Inflammatory macrophage treated with lipopolysaccharide for 1 hour (primary cell): ENCODE data around the gene RPH3AL.
A peak's percentile ranks its signal among the peaks of the same experiment; 100 is the strongest.
"Not testable (repeated sequence)": the region's sequence is repeated elsewhere in the genome, so short reads cannot be mapped to it uniquely, and the experiment has no call there.

ENCODE experiments used
- DNase-seq, 2 donors: peaks; one replicate each; pipeline ENCODE4 v3.0.0-alpha.2; 2020 to 2022

RPH3AL gene

DNA sequence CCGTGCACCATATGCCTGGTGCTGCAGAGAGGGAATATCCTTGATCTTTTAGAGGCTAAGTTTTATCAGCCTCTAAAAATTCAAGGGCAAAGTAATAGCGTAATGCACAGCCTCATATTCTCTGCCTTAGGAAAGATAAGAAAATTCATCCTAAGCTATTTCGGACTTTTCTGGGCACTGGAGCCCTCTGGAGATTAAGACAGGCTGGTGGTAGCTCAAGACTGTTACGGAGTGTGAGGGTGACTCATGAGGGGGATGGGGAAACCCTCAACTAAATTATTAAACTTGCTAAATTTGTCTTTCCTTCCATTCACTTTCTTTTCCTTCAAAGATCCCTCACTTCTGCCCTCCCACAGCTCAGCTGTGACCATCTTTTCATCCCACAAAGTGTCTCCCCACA is 73.3 kb downstream of the RPH3AL start:
- DNase-seq: no peak

DNA sequence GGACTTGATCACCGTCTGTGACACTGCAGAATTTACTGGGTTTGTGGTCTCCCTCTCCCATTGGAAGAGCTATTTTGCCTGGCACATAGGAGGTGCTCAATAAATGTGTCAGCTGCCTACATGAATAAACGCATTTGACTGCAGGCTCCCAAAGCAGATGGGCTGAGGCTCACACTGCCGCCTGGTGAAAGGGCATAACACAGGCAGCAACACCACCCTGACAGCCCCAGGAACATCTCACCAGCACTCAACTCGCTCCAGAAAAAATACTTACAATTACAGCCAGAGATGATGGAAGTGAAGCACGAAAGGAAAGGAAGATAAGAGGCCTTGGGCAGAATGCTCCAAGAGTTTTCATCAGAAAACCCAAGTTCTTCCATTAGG is 73.9 kb downstream of the RPH3AL start:
- DNase-seq: no peak

DNA sequence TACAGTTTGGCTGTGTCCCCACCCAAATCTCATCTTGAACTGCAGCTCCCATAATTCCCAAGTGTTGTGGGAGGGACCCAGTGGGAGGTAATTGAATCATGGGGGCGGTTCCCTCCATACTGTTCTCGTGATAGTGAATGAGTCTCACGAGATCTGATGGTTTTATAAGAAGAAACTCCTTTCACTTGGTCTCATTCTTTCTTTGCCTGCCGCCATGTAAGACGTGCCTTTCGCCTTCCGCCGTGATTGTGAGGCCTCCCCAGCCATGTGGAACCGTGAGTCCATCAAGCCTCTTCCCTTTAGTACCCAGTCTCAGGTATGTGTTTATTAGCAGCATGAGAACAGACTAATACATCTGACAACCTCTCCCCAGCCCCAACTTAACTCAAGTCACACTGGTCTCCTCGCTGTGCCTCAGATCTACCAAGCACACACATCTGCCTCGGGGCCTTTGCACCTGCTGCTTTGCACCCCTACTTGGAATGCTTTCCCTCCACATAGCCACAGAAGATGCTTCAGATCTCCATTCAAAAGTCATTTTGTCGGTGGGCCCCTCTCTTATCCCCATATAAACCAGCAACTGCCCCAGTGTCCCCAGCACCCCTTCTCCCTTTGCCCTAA is 74.4 kb downstream of the RPH3AL start:
- no peak for DNase-seq

DNA sequence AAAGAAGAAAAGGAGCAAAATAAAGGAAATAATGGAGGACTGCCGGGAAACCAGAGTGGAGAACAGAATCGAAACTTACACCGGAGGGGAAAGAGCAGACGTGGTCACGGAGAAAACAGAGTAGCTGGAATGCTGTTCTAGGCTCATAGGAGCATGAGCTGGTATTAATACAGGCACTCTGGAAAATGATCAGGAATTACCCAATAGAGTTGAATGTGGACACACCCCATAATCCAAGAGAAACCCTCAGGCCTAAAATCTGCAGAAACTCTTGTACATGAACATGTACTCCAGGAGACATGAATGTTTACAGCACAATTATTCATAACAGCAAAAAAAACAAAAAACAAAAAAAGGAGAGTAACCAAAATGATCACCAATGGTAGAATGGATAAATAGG is 77.7 kb downstream of the RPH3AL start:
- DNase-seq: no peak

DNA sequence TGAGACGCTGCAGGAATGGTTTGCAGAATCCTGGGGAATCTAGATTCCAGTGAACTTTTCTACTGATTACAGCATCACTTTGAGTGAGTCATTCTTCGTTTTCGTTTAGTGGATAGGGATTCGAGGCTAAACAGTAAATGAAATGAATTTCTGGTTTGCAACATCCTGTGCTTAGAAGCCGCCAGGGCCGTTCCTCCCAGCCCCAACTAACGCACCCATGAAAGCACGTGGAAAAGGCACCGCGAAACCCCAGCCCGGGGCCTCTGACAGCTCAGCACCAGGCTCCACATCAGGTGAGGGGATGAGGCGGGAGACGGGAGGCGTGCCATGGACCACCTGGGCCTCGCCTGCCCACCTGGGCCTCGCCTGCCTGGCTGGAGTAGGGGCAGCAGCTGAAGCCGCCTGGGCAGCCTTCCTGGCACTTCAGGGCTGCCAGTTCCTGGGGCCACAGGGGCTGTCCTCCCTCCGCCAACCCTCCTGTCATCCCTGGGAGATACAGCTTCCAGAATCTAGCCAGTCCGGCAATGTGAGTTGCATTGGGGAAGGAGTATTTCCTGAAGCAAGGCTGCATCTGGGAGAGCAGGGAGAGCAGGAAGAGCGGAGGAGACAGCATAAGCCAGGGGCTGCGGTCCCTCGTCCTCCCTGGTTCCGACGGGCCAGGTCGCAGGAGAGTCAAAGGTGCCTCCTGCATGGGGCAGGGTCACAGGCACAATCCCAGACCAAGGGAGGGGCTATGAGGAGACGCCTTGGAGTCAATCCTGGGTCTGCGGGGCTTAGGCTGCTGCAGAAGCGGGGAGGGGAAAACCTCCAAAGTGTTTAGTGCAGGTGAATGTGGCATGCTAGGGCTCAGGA is 78.4 kb downstream of the RPH3AL start:
- no peak for DNase-seq

DNA sequence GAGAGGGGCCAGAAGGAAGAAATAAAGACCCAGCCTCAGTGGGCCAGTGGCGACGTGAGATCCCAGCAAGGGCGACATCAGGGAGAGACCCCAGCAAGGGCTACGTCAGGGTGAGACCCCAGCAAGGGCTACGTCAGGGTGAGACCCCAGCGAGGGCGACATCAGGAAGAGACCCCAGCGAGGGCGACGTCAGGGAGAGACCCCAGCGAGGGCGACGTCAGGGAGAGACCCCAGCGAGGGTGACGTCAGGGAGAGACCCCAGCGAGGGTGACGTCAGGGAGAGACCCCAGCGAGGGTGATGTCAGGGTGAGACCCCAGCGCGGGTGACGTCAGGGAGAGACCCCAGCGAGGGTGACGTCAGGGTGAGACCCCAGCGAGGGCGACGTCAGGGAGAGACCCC is 79.8 kb downstream of the RPH3AL start:
- DNase-seq: not testable (repeated sequence)

DNA sequence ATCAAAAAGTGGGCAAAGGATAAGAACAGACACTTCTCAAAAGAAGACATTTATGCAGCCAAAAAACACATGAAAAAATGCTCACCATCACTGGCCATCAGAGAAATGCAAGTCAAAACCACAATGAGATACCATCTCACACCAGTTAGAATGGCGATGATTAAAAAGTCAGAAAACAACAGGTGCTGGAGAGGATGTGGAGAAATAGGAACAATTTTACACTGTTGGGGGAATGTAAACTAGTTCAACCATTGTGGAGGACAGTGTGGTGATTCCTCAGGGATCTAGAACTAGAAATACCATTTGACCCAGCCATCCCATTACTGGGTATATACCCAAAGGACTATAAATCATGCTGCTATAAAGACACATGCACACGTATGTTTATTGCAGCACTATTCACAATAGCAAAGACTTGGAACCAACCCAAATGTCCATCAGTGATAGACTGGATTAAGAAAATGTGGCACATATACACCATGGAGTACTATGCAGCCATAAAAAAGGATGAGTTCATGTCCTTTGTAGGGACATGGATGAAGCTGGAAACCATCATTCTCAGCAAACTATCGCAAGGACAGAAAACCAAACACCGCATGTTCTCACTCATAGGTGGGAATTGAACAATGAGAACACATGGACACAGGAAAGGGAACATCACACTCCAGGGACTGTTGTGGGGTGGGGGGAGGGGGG is 80.5 kb downstream of the RPH3AL start:
- not testable (repeated sequence) for DNase-seq

DNA sequence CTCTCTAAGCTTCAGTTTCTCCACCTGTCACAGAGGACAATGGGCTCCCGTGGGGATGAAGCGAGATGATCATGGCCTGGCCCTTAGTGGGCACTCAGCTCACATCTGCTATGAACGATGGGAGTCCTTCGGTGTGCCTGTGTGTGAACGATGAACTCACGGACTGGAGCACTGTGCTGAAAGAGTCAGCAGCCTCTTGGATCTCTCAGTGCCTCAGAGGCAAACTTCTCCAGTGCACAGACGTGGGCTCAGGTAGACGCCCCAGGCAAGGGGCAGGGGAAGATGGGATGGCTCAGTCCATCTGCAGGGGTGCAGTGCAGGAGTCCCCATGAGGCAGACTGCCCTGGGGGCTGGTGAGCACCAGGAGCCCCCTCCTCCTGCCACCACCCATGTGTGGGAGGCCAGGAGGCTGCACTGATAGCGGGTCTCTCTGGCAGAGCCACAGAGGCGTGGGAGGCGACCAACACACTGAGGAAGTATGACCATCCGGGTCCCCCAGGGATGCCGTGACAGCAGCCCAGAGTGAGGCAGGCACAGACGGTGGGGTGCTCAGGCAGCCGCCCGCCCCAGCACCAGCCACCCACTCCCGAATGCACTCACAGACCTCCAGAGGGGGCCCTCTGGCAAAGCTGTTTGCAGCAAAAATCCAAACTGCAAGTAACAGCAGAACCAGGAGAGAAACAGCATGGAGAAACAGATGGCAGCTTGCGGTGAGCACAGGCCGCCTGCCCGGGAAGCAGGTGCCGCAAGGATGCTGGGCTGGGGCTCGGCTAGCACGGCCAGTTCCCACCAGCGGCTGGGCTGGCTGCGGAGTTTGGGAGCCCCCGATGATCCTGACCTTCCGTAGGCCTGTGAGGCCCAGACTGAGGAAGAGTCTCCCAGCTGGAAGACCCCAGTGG is 82.7 kb downstream of the RPH3AL start:
- no peak for DNase-seq

DNA sequence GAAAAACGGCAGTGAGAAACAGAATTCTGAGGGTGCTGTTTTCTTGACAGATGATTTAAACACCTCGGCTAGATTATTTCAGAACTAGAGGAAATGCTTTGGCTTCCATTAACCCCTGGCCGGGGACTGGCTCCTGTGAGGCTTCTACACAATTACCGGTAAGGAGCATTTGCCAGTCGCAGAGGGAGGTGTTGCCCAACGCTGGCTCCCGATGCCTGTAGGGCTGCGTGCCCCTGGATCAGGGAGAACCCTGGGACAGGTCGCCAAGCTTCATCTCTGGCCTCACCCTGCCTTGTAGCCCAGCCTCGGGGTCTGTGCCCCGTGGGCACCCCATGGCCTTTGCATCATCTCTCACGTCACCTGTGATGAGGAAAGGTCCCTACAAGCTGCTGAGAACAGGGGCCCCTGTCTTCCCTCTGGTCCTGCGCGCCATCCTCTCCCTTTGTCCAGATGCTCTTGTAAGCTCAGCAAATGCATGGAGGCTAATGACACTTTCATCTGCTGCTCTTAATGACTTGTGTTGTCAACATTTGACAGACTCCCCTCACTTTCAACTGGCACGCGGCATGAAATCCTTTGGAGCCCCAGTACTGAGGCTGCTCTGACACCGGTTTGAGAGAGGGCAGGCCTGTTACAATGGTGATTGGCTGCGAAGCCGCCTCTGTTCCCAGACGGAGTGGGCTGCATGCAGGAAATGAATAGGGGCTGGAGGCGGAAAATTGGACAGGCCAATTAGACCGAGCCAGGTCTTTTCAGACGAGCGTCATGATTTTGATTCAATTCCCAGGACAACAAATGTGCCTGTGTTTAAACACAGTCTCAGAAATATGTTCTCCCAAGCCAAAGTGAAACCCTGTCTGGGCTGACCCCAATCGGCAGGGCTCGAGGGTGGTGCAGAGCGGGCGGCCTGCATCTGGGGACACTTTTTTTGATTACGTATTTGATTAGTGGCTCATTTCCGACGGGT is 85.6 kb downstream of the RPH3AL start:
- DNase-seq: no peak

DNA sequence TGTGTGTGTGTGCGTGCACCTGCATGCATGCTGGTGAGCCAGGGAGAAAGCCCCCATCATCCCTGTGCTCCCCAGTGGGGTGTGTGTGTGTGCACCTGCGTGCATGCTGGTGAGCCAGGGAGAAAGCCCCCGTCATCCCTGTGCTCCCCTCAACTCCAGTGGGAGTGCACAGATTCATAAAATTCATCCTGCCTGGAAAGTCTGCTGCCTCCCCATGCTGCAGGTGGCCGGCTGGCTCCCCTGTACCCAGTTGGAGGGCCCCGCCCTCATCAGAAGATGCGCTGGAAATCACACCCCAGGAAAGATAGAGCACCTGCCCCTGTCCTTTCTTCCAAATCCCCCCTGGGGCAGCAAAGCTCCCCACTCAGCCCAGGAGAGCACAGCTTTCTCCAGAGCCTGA is 86.4 kb downstream of the RPH3AL start:
- no peak for DNase-seq

DNA sequence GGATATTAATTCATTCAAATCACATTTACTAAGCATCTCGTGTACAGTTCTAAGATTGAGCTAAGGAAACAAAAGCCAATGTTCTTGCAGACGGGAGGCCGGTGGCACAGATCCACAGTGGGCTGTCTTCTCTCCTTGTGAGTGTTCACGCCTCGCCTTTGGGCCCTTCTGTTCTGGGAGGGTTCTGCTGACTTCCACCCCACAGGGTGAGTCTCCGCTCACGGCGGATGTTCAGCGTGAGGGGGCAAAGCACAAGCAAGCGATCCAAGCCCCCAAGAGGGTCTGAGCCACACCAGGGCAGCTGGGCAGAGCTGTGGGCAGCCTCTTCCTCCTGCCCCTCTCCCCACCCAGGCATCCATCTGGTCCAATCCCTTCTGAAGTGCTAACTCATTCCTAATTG is 86.9 kb downstream of the RPH3AL start:
- no peak for DNase-seq

DNA sequence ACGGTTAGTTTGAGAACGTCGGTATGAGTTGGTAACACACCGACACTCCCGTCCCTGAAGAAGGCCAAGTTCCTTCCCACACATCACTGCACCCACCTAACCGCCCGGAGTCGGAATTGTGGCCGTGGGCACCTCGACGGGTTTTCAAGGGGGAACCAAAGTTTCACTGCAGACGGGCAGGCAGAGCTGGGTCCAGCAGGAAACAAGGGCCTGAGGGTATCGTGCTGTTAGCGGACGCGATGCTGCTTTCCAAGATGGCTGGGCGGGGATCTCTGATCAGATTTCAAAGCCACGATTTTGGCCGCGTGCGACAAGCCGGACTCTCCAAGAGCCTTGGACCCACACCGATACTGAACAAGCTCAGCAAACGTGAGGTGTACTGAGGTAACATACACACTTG is 88.8 kb downstream of the RPH3AL start:
- no peak for DNase-seq

DNA sequence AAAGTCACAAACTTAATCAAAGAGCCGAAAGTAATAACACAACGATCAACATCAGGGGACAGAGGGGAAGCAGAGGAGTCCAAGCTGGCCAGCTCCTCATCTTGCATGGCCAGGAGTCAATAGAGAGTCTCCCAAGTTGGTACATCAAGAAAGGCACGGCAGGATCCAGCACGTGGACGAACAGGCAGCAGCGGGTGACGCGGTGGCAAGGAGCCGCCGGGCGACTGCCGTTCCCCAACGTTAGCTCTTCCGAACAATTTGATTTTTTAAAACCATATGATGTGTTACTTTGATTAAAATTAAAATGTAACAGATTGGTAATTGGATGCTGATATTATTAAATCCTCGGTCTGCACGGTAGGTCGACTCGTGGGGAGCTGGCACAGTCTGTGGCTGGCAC is 89.3 kb downstream of the RPH3AL start:
- no peak for DNase-seq

DNA sequence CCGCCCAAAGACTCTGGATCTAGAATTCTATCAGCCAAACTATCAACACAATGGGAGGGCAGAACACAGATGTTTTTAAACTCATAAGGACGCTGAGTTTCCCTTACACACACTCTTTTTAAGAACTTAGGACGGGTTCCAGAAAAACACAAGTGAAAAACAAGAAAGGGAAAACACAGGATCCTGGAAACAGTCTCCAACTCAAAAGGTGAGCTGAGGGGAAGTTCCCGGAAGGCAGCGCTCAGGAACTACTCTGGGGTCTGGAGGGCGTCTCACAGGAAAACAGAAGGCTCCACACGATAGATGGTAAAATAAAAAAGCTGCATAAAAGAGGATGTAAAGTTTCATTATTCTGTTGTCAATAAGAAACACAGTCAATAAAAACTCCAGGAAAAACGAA is 91.0 kb downstream of the RPH3AL start:
- DNase-seq: no peak

DNA sequence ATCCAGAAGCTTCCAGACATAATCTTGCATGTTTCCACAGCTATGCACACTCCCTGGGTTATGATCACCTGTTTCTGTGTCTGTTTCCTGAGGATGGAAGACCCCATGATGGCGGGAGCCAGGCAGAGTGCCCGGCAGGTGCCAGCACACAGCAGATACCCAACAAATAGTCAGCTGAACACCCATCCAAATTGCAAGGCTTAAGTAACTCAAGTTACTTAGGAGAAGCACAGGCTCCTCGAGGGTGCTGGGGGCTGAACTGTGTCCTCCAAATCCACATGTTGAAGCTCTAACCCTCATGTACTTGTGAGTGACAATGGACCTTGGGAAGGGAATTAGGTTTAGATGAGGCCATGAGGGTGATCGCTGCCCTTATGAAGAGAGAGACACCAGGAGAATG is 91.7 kb downstream of the RPH3AL start:
- DNase-seq: no peak

DNA sequence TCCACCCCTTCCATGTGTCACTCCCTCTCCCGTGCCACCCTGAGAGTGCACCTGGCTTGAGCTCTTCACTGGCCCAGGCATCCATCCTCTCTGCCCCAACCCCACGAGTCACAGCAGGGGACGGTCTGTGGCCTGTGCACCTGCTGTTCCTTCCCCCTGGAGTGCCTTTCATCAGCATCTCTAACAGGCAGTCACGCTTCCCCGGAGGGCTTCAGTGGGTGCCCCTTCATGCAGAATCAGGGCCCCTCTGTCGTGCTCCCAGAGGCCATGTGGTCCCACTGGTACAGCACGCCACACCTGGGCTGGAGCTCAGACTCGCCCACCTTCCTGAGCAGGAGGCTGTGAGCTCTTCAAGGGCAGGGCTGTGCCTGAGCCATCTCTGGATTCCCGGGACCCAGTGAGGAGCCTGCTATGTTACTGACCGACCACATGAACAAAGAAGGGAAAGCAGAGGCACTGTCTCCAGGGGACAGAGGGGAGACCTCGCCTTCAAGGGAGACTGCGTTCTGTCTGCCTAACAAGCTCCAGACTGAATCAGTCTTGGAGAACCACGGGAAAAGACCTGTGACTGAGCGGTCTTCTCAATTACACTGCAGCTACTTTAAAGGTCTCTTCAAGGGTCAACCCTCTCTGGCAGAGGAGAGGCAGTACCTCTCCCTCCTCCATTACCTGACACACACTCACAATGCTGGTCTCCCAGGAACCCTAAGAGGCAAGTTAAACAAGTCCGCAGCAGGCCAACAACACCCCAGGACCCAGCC is 92.4 kb downstream of the RPH3AL start:
- no peak for DNase-seq

DNA sequence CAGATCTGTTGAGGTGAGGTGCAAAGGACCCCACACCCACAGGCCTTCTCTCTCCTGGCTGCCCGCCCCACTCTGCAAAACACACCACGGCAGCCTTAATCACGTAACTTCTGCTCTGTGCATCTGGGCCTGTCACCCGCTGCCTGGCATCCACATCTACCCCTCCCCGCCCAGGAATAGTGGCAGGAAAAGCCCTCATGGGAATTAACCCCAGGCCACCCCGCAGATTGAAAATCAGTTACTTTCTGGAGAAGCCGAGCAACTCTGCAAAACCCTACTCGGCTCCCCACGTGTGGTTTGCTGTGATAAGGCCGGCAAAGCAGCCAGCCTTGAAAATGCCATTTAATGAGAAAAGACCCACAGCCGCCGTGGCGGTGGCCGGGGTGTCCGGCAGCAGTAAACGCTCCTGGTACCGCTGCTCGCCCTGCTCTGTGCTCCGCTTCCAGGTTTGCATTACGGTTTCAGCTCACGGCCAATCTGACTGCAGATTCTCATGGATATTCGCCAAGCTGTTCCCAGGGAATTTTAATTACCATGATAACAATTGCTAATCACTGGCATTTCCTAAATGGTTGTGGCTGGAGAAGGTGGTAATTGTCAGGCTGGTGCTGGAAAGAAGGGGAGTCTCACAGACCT is 93.1 kb downstream of the RPH3AL start:
- DNase-seq: no peak

DNA sequence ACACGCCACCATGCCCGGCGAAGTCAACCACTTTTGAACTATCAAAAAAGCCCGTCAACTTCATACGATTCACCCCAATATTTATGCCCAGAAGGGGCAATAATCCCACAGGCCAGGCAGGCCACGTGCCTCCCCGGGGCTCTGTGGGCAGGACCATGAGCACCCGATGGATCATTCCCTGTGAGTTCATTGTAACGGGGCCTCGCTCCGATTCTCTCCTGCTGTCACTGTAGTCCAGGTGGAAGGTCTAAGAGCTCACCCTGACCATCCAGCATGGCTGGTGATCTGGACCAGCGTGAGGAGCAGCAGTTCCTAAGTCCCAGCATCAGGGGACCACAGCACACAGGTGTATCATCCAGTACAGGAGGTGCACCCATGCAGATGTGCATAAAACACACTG is 93.7 kb downstream of the RPH3AL start:
- no peak for DNase-seq

DNA sequence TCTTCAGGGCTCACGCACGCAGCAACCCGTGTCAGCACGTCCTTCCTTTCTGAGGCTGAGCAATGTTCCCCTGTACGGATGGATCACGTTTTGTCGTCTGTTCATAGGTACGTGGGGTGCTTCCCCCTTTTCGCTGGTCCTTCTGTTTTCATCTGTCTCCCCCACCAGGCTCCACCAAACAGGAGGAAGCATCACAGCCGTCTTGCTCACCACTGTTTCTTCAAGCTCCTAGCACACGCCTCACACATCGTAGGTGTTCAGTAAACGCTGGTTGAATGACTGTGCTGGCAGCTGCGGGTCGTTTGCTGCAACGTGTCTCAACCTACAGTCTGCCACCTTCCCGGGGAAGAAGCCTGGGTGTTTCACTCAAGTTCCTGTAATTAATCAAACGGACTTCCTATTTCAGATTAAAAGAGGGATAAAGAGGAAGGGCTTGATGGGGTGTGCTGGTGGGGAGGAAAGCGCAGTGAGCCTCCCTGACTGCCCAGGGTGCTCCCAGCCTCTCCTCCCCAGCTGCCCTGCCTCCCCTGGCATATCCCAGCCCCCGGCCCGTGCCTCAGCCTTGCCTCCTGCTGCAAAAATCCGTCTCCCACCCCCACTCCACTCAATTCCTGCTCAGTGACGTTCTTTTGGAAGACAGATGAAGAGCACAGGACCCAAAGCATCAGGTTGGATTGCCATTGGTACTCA is 94.4 kb downstream of the RPH3AL start:
- DNase-seq: peak in 1 of 2 donors; percentile 6
